GM12878 (cell line): ENCODE data around the gene ICA1. TPM values are rescaled to one million over a fixed set of nuclear protein-coding genes. Genes with fewer than 3 reads are reported as not detected.

Source experiments
- CREB1 ChIP-seq: IDR thresholded peaks from 2 replicates; pipeline ENCODE4 v1.6.1; 2012; ENCODE audit warnings: low read depth, mild to moderate bottlenecking, inconsistent platforms
- KAT2A ChIP-seq: conservative IDR thresholded peaks from 2 replicates; pipeline ENCODE4 v1.6.1; 2011; ENCODE audit warnings: low read depth, low read length; ENCODE audit not compliant: control insufficient read depth
- KDM1A ChIP-seq: fragments of 200-600 bp; sonication (generic); IDR thresholded peaks from 2 replicates; pipeline ENCODE4 v1.6.1; 2016; ENCODE audit warnings: borderline replicate concordance
- MYC ChIP-seq: IDR thresholded peaks from 2 replicates; pipeline ENCODE4 v1.6.1; 2011; ENCODE audit warnings: mild to moderate bottlenecking, low read length, moderate library complexity, inconsistent platforms; ENCODE audit not compliant: insufficient read depth, insufficient replicate concordance, insufficient read length, severe bottlenecking
- NR2C1 ChIP-seq: fragments of 450-650 bp; IDR thresholded peaks from 2 replicates; pipeline ENCODE4 v1.6.1; 2017; ENCODE audit warnings: antibody characterized with exemption, mild to moderate bottlenecking, moderate library complexity
- RELA ChIP-seq: fragments of 450-650 bp; IDR thresholded peaks from 2 replicates; pipeline ENCODE4 v1.8.0; 2014; ENCODE audit warnings: borderline replicate concordance; ENCODE audit not compliant: partially characterized antibody
- SMARCA5 ChIP-seq: fragments of 450-650 bp; IDR thresholded peaks from 2 replicates; pipeline ENCODE4 v1.6.1; 2017; ENCODE audit warnings: mild to moderate bottlenecking
- SRF ChIP-seq, 2 experiments: IDR thresholded peaks; 2 replicates each; pipeline ENCODE4 v1.6.1; 2011; ENCODE audit warnings: low read depth in 2 of 2, low read length in 2 of 2, mild to moderate bottlenecking in 1 of 2, moderate library complexity in 1 of 2
- YBX1 ChIP-seq: fragments of 450-650 bp; IDR thresholded peaks from 2 replicates; pipeline ENCODE4 v1.6.1; 2016; ENCODE audit warnings: antibody characterized with exemption
- ZSCAN29 ChIP-seq: fragments of 450-650 bp; IDR thresholded peaks from 2 replicates; pipeline ENCODE4 v1.6.1; 2017; ENCODE audit warnings: mild to moderate bottlenecking, moderate library complexity
- polyA plus RNA-seq, 11 experiments: library from polyadenylated mRNA; depleted of rRNA in 4 of 11; unstranded in 6 of 11; stranded (reverse) in 5 of 11; fragments of >200 nt; fragmentation: Nextera tagmentation in 4 of 11; fragmentation: Illumina TruSeq in 1 of 11; extraction: Ambion mirVana in 4 of 11; extraction: Trizol in 1 of 11; gene quantifications; 1 replicate in 1 of 11; 2 replicates in 10 of 11; pipeline versions ENCODE4 v1.2.1 to v1.2.3, GENCODE V29; 2011 to 2016; ENCODE audit warnings: inconsistent platforms in 2 of 11, missing spikeins in 2 of 11, low read depth in 1 of 11
- total RNA-seq, 4 experiments: library from RNA; depleted of rRNA in 3 of 4; stranded (reverse); fragments of >200 nt in 3 of 4; fragmentation: Illumina TruSeq in 1 of 4; extraction: Trizol in 1 of 4; gene quantifications; 2 replicates each; pipeline versions ENCODE4 v1.2.1 to v1.2.3, GENCODE V29; 2013 to 2021
- TF ChIP-seq, protein P1 (sequence below): fragments of 450-650 bp; formaldehyde crosslinking; IDR thresholded peaks from 2 replicates; pipeline ENCODE4 v1.4.0; 2020; ENCODE audit warnings: mild to moderate bottlenecking, moderate library complexity
- TF ChIP-seq, protein P2 (sequence below): fragments of 450-650 bp; formaldehyde crosslinking; IDR thresholded peaks from 2 replicates; pipeline ENCODE4 v1.4.0; 2022; ENCODE audit warnings: mild to moderate bottlenecking, moderate library complexity
- TF ChIP-seq, protein P3 (sequence below): IDR thresholded peaks from 2 replicates; pipeline ENCODE4 v1.6.1; 2012; ENCODE audit warnings: low read length, inconsistent platforms
- TF ChIP-seq, protein P4 (sequence below): IDR thresholded peaks from 2 replicates; pipeline ENCODE4 v1.6.1; 2012; ENCODE audit warnings: low read depth, low read length, improper control_type of control experiment
- TF ChIP-seq, protein P5 (sequence below): fragments of 150-350 bp; IDR thresholded peaks from 2 replicates; pipeline ENCODE4 v1.6.1; 2014; ENCODE audit warnings: mild to moderate bottlenecking, low read depth, low read length
- TF ChIP-seq, protein P6 (sequence below): fragments of 450-650 bp; IDR thresholded peaks from 2 replicates; pipeline ENCODE4 v1.6.1; 2016; ENCODE audit warnings: mild to moderate bottlenecking

The ICA1 gene
- total and polyA plus RNA-seq, 10 of the 15 experiments (the other 5 are each of a cell fraction or from before 2014, with no cell fraction given): 1.3 to 35.1 (median 3.3) TPM

DNA sequence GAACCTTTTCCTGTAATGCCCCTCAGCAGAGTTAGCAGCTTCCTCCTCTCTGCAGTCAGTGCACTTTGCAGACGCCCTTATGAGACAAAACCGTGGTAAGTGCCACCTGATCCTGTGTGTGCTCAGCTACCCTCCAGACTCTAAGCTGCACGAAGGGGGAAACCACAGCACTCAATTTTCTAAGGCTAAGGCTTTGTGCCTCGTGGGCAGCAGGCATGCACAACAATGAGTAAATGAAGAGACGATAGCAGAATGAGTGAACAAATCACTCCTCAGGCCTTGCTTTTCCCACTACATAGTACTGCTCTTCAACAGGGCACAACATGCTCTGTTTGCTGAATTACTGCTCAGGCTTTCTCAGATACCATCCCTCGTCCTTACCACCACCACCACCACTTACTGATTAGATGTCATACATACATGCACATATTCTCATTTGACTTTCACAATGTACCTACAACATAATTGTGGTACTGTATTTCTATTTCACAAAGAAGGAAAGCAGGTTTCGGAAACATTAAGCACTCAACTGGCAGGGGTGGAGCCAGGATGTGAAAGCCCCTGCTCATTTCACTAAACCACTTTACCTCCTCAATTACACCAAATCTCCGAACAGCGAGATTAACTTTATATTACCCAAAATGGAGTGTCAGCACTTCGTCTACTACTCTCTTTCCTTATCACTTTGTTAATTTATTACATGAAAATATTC lies 85.4 kb downstream of the ICA1 start (continued):
- TF ChIP-seq, protein P1, sequence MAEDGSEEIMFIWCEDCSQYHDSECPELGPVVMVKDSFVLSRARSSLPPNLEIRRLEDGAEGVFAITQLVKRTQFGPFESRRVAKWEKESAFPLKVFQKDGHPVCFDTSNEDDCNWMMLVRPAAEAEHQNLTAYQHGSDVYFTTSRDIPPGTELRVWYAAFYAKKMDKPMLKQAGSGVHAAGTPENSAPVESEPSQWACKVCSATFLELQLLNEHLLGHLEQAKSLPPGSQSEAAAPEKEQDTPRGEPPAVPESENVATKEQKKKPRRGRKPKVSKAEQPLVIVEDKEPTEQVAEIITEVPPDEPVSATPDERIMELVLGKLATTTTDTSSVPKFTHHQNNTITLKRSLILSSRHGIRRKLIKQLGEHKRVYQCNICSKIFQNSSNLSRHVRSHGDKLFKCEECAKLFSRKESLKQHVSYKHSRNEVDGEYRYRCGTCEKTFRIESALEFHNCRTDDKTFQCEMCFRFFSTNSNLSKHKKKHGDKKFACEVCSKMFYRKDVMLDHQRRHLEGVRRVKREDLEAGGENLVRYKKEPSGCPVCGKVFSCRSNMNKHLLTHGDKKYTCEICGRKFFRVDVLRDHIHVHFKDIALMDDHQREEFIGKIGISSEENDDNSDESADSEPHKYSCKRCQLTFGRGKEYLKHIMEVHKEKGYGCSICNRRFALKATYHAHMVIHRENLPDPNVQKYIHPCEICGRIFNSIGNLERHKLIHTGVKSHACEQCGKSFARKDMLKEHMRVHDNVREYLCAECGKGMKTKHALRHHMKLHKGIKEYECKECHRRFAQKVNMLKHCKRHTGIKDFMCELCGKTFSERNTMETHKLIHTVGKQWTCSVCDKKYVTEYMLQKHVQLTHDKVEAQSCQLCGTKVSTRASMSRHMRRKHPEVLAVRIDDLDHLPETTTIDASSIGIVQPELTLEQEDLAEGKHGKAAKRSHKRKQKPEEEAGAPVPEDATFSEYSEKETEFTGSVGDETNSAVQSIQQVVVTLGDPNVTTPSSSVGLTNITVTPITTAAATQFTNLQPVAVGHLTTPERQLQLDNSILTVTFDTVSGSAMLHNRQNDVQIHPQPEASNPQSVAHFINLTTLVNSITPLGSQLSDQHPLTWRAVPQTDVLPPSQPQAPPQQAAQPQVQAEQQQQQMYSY: no peak
- TF ChIP-seq RELA (no peak), ZSCAN29 (no peak), YBX1 (no peak), SRF (IDR thresholded peaks at IDR 0.05; ENCODE audit: low read depth in 2 of 2, low read length in 2 of 2) (no peak), MYC (no peak), KDM1A (no peak), NR2C1 (no peak), KAT2A (no peak), SMARCA5 (peak; percentile 59), CREB1 (peak; percentile 42; the same call in 1 of the 2 replicates)
- TF ChIP-seq, protein P2, sequence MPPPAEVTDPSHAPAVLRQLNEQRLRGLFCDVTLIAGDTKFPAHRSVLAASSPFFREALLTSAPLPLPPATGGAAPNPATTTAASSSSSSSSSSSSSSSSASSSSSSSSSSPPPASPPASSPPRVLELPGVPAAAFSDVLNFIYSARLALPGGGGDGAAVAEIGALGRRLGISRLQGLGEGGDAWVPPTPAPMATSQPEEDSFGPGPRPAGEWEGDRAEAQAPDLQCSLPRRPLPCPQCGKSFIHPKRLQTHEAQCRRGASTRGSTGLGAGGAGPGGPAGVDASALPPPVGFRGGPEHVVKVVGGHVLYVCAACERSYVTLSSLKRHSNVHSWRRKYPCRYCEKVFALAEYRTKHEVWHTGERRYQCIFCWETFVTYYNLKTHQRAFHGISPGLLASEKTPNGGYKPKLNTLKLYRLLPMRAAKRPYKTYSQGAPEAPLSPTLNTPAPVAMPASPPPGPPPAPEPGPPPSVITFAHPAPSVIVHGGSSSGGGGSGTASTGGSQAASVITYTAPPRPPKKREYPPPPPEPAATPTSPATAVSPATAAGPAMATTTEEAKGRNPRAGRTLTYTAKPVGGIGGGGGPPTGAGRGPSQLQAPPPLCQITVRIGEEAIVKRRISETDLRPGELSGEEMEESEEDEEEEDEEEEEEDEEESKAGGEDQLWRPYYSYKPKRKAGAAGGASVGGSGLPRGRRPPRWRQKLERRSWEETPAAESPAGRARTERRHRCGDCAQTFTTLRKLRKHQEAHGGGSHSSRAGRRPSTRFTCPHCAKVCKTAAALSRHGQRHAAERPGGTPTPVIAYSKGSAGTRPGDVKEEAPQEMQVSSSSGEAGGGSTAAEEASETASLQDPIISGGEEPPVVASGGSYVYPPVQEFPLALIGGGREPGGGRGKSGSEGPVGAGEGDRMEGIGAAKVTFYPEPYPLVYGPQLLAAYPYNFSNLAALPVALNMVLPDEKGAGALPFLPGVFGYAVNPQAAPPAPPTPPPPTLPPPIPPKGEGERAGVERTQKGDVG: no peak
- TF ChIP-seq, protein P3, sequence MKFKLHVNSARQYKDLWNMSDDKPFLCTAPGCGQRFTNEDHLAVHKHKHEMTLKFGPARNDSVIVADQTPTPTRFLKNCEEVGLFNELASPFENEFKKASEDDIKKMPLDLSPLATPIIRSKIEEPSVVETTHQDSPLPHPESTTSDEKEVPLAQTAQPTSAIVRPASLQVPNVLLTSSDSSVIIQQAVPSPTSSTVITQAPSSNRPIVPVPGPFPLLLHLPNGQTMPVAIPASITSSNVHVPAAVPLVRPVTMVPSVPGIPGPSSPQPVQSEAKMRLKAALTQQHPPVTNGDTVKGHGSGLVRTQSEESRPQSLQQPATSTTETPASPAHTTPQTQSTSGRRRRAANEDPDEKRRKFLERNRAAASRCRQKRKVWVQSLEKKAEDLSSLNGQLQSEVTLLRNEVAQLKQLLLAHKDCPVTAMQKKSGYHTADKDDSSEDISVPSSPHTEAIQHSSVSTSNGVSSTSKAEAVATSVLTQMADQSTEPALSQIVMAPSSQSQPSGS: peak; percentile 91
- TF ChIP-seq, protein P4, sequence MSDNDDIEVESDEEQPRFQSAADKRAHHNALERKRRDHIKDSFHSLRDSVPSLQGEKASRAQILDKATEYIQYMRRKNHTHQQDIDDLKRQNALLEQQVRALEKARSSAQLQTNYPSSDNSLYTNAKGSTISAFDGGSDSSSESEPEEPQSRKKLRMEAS: peak; percentile 83; the same call in 1 of the 2 replicates
- TF ChIP-seq, protein P5, sequence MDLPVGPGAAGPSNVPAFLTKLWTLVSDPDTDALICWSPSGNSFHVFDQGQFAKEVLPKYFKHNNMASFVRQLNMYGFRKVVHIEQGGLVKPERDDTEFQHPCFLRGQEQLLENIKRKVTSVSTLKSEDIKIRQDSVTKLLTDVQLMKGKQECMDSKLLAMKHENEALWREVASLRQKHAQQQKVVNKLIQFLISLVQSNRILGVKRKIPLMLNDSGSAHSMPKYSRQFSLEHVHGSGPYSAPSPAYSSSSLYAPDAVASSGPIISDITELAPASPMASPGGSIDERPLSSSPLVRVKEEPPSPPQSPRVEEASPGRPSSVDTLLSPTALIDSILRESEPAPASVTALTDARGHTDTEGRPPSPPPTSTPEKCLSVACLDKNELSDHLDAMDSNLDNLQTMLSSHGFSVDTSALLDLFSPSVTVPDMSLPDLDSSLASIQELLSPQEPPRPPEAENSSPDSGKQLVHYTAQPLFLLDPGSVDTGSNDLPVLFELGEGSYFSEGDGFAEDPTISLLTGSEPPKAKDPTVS: no peak
- TF ChIP-seq, protein P6, sequence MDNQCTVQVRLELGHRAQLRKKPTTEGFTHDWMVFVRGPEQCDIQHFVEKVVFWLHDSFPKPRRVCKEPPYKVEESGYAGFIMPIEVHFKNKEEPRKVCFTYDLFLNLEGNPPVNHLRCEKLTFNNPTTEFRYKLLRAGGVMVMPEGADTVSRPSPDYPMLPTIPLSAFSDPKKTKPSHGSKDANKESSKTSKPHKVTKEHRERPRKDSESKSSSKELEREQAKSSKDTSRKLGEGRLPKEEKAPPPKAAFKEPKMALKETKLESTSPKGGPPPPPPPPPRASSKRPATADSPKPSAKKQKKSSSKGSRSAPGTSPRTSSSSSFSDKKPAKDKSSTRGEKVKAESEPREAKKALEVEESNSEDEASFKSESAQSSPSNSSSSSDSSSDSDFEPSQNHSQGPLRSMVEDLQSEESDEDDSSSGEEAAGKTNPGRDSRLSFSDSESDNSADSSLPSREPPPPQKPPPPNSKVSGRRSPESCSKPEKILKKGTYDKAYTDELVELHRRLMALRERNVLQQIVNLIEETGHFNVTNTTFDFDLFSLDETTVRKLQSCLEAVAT: peak; percentile 68
